ENCODE results near the gene GEMIN7. TPM values are rescaled to one million over a fixed set of nuclear protein-coding genes. Genes with fewer than 3 reads are reported as not detected.

Gene GEMIN7
- total RNA-seq, 2 experiments from 2014 or later = 24.8 to 26.2 TPM

DNA sequence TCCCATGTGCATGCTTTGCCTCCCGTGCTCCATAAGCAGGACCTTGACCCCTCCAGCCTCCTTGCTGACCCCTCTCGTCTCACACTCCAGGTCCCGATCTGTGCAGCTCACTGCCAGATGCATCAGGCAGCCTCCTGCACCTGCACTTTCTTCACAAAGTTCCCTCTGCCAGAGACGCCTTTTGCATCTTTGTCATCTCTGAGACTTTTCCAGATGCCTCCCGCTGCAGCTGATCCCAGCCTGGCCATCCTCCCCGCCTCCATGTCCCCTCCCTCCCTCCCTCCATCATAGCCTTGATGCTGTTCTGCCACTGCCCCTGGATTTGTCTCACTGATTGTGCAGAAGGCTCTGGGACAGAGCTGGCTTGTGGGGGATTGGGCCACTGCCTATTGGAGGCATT is 43.8 kb downstream of the GEMIN7 start:
- Mint-ChIP-seq H3K36me3 (peaks cover 13% of the 10 kb centered on the region), H3K27ac (no peak overlapping the region), H3K4me1 (peaks cover 54% of the 10 kb centered on the region), H3K9me3 (no peaks in the 10 kb centered on the region), H3K4me3 (no peak overlapping the region), H3K27me3 (no peaks in the 10 kb centered on the region)
- POLR2A ChIA-PET = no interaction called here
- DNase-seq (no peak), ATAC-seq (ENCODE audit: low read depth) (no peak)

DNA sequence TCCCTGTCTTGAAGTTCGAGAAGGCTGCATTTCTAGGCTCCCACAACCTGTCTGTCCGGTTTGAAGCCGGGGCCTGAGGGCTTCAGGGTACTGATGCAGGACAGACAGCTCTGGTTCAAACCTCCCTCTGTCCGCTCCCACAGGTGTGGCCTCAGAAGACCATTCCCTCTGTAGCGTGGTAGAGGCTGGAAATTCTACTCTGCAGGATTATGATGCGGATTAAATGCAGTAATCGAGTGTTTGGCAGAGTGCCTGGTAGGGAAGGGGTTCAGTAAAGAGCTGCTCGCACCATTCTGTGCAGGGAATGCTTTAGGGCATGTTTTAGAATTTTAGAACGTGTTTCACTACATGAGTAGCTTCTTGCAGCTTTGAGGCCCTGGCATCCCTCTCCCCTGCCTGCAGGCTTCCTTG is 44.4 kb downstream of the GEMIN7 start:
- peaks cover 48% of the 10 kb centered on the region for H3K4me1 Mint-ChIP-seq
- DNase-seq (no peak), ATAC-seq (ENCODE audit: low read depth) (no peak)
- peaks cover 13% of the 10 kb centered on the region for H3K36me3 Mint-ChIP-seq
- no peak overlapping the region for H3K27ac Mint-ChIP-seq
- no peaks in the 10 kb centered on the region for H3K27me3 Mint-ChIP-seq
- no peaks in the 10 kb centered on the region for H3K9me3 Mint-ChIP-seq
- H3K4me3 Mint-ChIP-seq = no peak overlapping the region
- POLR2A ChIA-PET = no interaction called here

DNA sequence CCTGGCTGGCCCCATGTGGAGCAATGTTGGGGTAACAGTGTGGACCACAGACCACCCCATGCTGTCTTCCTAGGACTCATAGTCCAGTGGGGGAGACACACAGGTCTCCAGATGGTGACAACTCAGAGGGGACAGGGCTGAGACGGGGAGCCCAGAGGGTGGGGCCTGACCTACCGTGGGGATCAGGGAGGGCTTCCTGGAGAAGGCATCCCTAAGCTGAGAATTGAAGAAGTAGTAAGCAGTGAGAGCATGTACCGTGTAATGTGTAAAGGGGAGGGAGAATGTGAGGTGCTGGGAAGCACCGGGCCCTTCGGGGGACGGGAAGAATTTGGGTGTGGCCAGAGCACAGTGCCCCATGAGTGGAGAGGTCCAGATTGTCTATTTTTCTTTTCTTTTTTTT is 45.0 kb downstream of the GEMIN7 start:
- H3K36me3 Mint-ChIP-seq = peaks cover 13% of the 10 kb centered on the region
- DNase-seq (no peak), ATAC-seq (ENCODE audit: low read depth) (no peak)
- POLR2A ChIA-PET = no interaction called here
- H3K27ac Mint-ChIP-seq = no peak overlapping the region
- no peaks in the 10 kb centered on the region for H3K9me3 Mint-ChIP-seq
- H3K4me1 Mint-ChIP-seq = peaks cover 43% of the 10 kb centered on the region
- no peaks in the 10 kb centered on the region for H3K27me3 Mint-ChIP-seq
- no peak overlapping the region for H3K4me3 Mint-ChIP-seq

DNA sequence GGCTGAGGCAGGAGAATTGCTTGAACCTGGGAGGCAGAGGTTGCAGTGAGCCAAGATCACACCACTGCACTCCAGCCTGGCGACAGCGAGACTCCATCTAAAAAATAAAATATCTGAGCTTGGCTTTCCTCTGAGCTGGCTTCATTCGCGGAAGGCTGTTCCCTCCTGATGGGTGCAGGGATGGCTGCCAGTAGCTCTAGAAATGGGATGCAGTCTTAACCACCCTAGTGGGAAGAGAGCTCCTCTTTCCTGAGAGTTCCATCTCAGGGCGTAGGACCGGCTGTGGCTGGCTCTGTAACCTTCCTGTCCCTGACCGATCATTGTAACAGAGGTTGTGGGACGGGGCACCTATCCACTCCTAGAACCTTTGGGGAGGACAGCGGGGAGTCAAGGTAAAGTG is 46.3 kb downstream of the GEMIN7 start:
- no peak for ATAC-seq (ENCODE audit: low read depth)
- Mint-ChIP-seq H3K36me3 (peaks cover 8% of the 10 kb centered on the region), H3K27me3 (no peaks in the 10 kb centered on the region), H3K4me1 (peaks cover 33% of the 10 kb centered on the region), H3K4me3 (no peak overlapping the region), H3K27ac (no peak overlapping the region), H3K9me3 (no peaks in the 10 kb centered on the region)
- no peak for DNase-seq
- POLR2A ChIA-PET = interaction anchor here (1.4 kb wide), 1 partner anchor 25 kb away, joined by 3 read pairs; no protein-coding TSS in a partner anchor

DNA sequence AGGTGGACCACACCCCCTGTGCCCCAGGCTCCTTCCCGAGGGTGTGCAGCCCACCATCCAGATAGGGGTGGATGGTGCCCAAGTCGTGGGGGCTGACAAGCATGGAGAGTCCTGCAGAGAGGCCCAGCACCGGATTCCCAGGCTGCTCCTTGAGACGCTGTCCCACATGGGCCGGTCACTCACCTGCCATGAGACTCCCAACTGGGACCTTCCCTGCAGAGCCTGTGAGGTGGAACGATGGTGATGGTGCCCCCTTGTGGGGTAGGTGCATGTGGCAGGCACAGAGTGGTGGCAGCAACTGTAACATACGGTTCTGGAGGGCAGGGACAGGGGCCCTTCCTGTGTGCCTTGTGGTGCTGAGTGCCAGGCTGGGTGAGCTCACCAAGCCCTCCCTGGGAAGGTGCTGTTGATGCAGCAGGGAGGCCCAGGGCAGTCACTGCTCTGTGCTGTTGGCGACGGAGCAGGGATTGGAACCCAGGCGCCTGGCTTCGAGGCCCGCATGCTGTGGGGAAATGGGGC is 47.0 kb downstream of the GEMIN7 start:
- peak; percentile 79 for DNase-seq
- H3K9me3 Mint-ChIP-seq = no peaks in the 10 kb centered on the region
- H3K4me1 Mint-ChIP-seq = peaks cover 26% of the 10 kb centered on the region
- H3K27me3 Mint-ChIP-seq = no peaks in the 10 kb centered on the region
- POLR2A ChIA-PET = interaction anchor here (1.0 to 1.4 kb wide), 2 partner anchors 22 to 25 kb away, joined by 3 read pairs; no protein-coding TSS in a partner anchor
- H3K4me3 Mint-ChIP-seq = no peak overlapping the region
- peaks cover 6% of the 10 kb centered on the region for H3K36me3 Mint-ChIP-seq
- no peak overlapping the region for H3K27ac Mint-ChIP-seq
- ATAC-seq (ENCODE audit: low read depth) = peak; percentile 88

DNA sequence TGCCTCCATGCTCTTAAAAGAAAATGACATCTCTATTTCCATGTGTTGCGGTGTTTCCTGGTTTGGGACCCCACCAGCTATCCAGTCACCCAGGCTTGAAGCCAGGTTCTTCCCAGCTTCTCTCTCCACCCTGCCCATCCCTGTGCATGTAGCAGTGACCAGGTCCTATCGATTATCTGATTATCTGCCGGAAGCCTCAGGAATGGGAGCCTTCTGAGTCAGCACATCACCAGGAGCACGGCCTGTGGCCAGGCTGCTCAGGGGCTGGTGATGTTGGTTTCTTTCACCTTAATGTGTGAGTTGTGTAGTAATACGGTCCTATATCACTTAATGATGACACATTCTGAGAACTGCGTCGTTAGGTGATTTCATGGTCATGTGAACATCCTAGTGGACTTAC is 47.6 kb downstream of the GEMIN7 start:
- Mint-ChIP-seq H3K4me1 (peaks cover 26% of the 10 kb centered on the region), H3K9me3 (no peaks in the 10 kb centered on the region), H3K36me3 (peaks cover 6% of the 10 kb centered on the region), H3K4me3 (no peak overlapping the region), H3K27me3 (no peaks in the 10 kb centered on the region), H3K27ac (no peak overlapping the region)
- POLR2A ChIA-PET = interaction anchor here (1.0 kb wide), 1 partner anchor 23 kb away, joined by 3 read pairs; no protein-coding TSS in a partner anchor
- no peak for DNase-seq
- ATAC-seq (ENCODE audit: low read depth) = no peak

DNA sequence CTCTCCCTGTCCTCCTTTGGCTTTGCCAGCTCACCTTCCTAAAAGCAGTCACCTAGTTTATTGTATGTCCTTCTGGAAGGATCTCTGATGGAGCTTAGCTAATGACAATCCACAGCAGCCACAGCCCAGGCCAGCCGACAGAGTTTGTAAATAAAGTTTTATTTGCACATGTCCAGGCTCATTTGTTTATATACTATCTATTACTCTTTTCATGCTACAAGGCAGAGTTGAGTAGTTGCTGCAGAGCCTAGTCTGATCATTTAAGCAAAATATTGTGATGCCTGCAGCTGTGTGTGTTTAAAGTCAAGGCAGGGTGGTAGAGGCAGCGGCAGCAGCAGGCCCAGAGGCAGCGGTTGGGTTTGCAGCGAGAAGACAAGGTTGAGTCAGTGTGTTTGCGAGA is 49.1 kb downstream of the GEMIN7 start:
- Mint-ChIP-seq H3K27ac (no peak overlapping the region), H3K9me3 (no peaks in the 10 kb centered on the region)
- no peak for ATAC-seq (ENCODE audit: low read depth)

DNA sequence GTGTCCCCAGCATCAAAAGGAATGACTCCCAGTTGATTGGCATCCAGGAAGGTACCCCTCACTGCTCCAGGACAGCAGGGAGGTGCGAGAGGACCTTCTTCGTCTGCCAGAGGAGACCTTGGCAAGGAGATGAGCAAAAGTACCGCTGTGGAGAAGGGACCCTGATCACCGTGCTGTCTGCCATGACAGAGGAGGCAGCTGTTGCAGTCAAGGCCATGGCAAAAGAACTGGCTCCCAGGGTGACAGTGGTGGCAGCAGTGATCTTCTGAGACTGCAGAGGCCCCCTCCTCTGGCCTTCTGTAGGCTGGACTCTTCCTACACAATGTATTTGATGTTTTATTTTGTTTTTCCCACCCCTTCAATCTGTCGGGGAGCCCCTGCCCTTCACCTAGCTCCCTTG is 49.7 kb downstream of the GEMIN7 start:
- POLR2A ChIA-PET = no interaction called here
- Mint-ChIP-seq H3K4me3 (no peak overlapping the region), H3K9me3 (no peaks in the 10 kb centered on the region), H3K27ac (no peak overlapping the region), H3K27me3 (no peaks in the 10 kb centered on the region), H3K4me1 (peaks cover 18% of the 10 kb centered on the region), H3K36me3 (peaks cover 2% of the 10 kb centered on the region)
- ATAC-seq (ENCODE audit: low read depth) = no peak
- DNase-seq = no peak

More for the DNA sequence above, 49.1 kb downstream of the GEMIN7 start:
- no peak for DNase-seq
- Mint-ChIP-seq H3K4me1 (peaks cover 20% of the 10 kb centered on the region), H3K4me3 (no peak overlapping the region), H3K36me3 (peaks cover 3% of the 10 kb centered on the region), H3K27me3 (no peaks in the 10 kb centered on the region)
- POLR2A ChIA-PET = no interaction called here

DNA sequence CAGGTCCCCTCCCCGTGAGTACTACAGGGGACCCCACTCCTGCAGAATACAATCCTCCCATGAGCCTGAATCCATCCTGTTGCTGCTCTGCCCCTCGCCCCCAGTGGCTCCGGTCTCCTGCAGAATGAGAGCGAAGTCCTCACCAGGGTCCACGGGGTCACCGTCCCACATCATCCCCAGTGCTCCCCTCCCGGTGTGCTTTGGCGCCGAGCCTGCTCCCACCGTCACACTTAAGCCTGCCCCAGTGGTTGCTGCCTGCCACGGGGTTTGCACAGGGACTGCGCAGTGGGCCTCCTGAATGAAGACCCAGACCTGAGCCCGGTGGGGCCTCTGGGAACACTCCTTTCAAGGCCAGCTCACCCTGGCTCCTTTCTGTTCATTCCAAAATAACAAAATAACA is 51.2 kb downstream of the GEMIN7 start:
- POLR2A ChIA-PET = no interaction called here
- ATAC-seq (ENCODE audit: low read depth) = no peak
- no peak overlapping the region for H3K27ac Mint-ChIP-seq
- no peak overlapping the region for H3K4me3 Mint-ChIP-seq
- H3K36me3 Mint-ChIP-seq = no peaks in the 10 kb centered on the region
- H3K27me3 Mint-ChIP-seq = no peaks in the 10 kb centered on the region
- H3K4me1 Mint-ChIP-seq = peaks cover 17% of the 10 kb centered on the region
- H3K9me3 Mint-ChIP-seq = no peaks in the 10 kb centered on the region
- DNase-seq = no peak

DNA sequence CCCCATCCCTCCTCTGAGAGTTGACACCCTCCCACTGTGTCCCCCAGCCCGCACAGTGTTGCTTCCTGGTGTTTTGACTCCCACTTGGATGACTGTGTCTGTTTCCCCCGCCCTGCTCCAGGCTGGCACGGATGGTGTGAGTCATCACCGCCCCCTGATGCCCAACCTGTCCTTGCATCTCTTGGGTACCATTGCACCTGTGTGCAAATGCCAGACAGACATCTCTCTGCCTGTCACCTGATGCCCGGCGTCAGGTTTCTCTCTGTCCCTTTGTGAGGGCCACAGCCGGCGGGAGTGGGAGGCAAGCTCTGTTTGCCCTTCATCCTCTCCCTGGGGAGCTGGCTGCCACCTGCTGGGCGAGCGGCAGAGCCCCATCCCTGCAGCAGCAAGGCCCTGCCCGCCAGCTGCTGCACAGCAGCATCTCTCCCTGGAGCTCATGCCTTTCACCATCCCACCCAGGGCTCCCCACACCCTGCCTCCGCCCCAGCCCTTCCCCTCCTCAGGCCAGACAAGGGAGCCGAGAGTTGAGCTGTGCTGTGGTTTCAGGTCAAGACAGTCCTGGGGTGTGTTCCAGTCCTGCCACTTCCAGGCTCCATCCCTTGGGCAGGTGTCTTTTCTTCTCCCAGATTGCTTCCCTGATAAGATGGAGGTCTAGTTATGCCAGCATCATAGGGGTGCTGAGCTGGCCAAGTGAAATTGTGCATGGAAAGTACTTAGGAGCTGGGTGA is 52.0 kb downstream of the GEMIN7 start:
- Mint-ChIP-seq H3K9me3 (no peaks in the 10 kb centered on the region), H3K4me1 (peaks cover 11% of the 10 kb centered on the region), H3K4me3 (no peak overlapping the region), H3K27me3 (no peaks in the 10 kb centered on the region), H3K36me3 (no peaks in the 10 kb centered on the region), H3K27ac (no peak overlapping the region)
- POLR2A ChIA-PET = interaction anchor here (0.5 kb wide), 1 partner anchor 47 kb away, joined by 5 read pairs; no protein-coding TSS in a partner anchor
- ATAC-seq (ENCODE audit: low read depth) (no peak), DNase-seq (no peak)

DNA sequence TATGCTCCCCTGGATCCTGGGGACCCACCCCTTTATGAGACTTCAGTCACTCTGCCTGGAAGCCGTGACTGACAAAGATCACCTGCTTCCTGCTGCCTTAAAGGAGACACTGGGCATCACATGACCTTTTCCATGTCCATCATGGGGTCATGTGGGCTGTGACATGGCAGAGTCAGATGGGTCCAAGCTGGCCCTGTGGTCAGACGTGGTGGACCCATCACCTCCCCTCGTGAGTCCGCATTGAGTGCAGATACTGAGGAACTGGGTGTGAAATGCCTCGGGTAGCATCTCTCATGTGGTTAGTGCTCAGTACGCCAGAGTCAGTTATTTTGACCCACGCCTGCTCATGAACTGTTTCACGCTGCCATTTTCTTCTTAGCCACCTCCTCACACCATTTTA is 54.6 kb downstream of the GEMIN7 start:
- no peaks in the 10 kb centered on the region for H3K36me3 Mint-ChIP-seq
- no peaks in the 10 kb centered on the region for H3K27me3 Mint-ChIP-seq
- ATAC-seq (ENCODE audit: low read depth) = no peak
- no peak overlapping the region for H3K4me3 Mint-ChIP-seq
- DNase-seq = no peak
- H3K9me3 Mint-ChIP-seq = no peaks in the 10 kb centered on the region
- no peak overlapping the region for H3K27ac Mint-ChIP-seq
- POLR2A ChIA-PET = no interaction called here
- peaks cover 13% of the 10 kb centered on the region for H3K4me1 Mint-ChIP-seq

DNA sequence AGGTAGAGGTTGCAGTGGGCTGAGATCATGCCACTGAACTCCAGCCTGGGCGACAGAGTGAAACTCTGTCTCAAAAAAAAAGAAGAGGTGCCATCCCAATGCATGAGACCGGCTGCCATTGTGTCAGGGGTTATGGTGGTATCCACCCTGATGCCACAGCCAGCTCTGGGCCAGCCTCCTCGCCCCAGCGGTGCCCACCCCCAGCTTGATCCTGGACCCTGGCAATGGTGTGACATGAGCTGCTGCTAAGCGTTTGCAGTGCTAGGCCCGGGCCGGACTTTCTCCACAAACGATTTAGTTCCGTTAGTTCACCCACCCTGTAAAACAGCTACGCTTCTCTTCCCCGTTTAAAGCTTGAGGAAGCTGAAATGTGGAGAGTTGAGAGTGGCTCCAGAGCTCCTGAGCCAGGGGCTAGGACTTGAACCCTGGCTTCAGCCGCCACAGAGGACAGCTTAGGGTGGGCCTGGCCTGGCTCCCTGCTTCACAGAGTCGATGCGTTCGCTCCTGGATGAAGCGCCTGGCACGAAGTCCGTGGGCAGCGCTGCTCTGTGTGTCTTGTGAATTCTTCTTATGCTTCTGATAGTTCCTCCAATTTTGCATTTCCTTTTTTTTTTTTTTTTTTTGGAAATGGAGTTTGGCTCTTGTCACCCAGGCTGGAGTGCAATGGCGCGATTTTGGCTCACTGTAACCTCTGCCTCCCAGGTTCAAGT is 56.3 kb downstream of the GEMIN7 start:
- Mint-ChIP-seq H3K27ac (no peak overlapping the region), H3K36me3 (no peaks in the 10 kb centered on the region), H3K4me1 (peaks cover 13% of the 10 kb centered on the region), H3K27me3 (no peaks in the 10 kb centered on the region), H3K4me3 (no peak overlapping the region), H3K9me3 (no peaks in the 10 kb centered on the region)
- POLR2A ChIA-PET = no interaction called here
- ATAC-seq (ENCODE audit: low read depth) = no peak
- DNase-seq = no peak

DNA sequence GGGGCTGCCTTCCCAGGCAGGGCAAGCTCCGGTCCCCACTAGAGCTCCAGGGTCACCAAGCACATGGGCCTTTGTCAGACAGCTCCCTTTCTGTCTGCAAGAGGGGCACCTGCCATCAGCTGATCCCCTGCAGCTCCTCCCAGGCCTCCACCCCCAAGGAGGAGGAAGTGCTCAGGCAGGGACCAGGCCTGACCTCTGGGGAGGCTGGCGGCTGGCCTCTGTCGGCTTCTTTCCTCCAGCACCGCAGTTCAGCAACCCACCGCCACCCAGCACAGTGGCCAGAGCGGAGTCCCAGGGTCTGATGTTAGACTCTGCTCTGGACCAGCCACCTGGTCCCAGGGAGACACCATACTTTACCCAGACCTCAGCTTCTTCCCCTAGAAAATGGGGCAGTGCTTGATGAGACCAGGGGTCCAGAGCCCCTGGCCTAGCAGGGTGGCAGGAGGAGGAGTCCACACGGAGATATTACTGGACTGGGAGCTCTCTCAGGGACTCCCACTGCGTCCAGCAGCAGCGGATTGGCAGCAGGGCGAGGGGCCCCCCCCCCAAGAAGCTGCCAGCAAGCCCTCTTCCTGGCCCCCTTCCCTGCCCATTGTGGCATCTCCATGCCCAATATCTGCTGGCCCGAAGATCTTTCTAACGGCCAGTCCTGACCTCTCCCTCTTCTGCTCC is 57.6 kb downstream of the GEMIN7 start:
- no peaks in the 10 kb centered on the region for H3K36me3 Mint-ChIP-seq
- no peak overlapping the region for H3K4me3 Mint-ChIP-seq
- no peaks in the 10 kb centered on the region for H3K9me3 Mint-ChIP-seq
- H3K27me3 Mint-ChIP-seq = no peaks in the 10 kb centered on the region
- ATAC-seq (ENCODE audit: low read depth) = no peak
- peaks cover 8% of the 10 kb centered on the region for H3K4me1 Mint-ChIP-seq
- no peak for DNase-seq
- H3K27ac Mint-ChIP-seq = no peak overlapping the region
- POLR2A ChIA-PET = no interaction called here

All from activated naive CD8-positive, alpha-beta T cell treated with anti-CD3 and anti-CD28 coated beads, Interleukin-2, amount 10 ng/mL, durations not matched to agents 7 days and 5 days (primary cell).